Measurements from ENCODE around the gene SEMA4D.

Gene SEMA4D

GRCh38 chr9:89388084-89388867, 109.6 kb downstream of the SEMA4D start:
- TF ChIP-seq FOXM1 (IDR thresholded peaks at IDR 0.05; ENCODE audit: borderline replicate concordance, low read depth), result no peak
- TF ChIP-seq CEBPB (IDR thresholded peaks at IDR 0.05), result peak; percentile 26; the same call in 1 of the 2 replicates

GRCh38 chr9:89387197-89387849, 110.6 kb downstream of the SEMA4D start:
- TF ChIP-seq NFIC (IDR thresholded peaks at IDR 0.05), result no peak
- TF ChIP-seq USF1 (IDR thresholded peaks at IDR 0.05), result no peak
- no peak for TF ChIP-seq REST (IDR thresholded peaks at IDR 0.05; ENCODE audit: low read depth)
- TF ChIP-seq EP300 (IDR thresholded peaks at IDR 0.05; ENCODE audit: borderline replicate concordance), result no peak
- no peak for TF ChIP-seq CEBPB (IDR thresholded peaks at IDR 0.05)
- TF ChIP-seq TAF1 (IDR thresholded peaks at IDR 0.05; ENCODE audit: low read depth), result no peak
- no peak for TF ChIP-seq ZBTB7A (IDR thresholded peaks at IDR 0.05; ENCODE audit: low read depth)
- no peak for TF ChIP-seq EGR1 (IDR thresholded peaks at IDR 0.05)
- TF ChIP-seq CREB1 (IDR thresholded peaks at IDR 0.05; ENCODE audit: low read depth), result no peak

GRCh38 chr9:89386797-89387196, 111.1 kb downstream of the SEMA4D start:
- no peak for TF ChIP-seq MAX (IDR thresholded peaks at IDR 0.05)
- no peak for TF ChIP-seq EP300 (IDR thresholded peaks at IDR 0.05; ENCODE audit: borderline replicate concordance)
- TF ChIP-seq TAF1 (IDR thresholded peaks at IDR 0.05; ENCODE audit: low read depth), result no peak
- no peak for TF ChIP-seq TEAD4 (IDR thresholded peaks at IDR 0.05)
- no peak for TF ChIP-seq ZBTB7A (IDR thresholded peaks at IDR 0.05; ENCODE audit: low read depth)
- TF ChIP-seq EGR1 (IDR thresholded peaks at IDR 0.05), result no peak
- no peak for TF ChIP-seq TCF12 (IDR thresholded peaks at IDR 0.05; ENCODE audit: low read depth)
- no peak for TF ChIP-seq NFIC (IDR thresholded peaks at IDR 0.05)

- no peak for TF ChIP-seq CEBPB (IDR thresholded peaks at IDR 0.05)
- no peak for TF ChIP-seq REST (IDR thresholded peaks at IDR 0.05; ENCODE audit: low read depth)
- TF ChIP-seq CREB1 (IDR thresholded peaks at IDR 0.05; ENCODE audit: low read depth), result no peak
- no peak for TF ChIP-seq YY1 (IDR thresholded peaks at IDR 0.05; ENCODE audit: low read depth)
- no peak for TF ChIP-seq MAX (IDR thresholded peaks at IDR 0.05)
- TF ChIP-seq TAF1 (IDR thresholded peaks at IDR 0.05; ENCODE audit: low read depth), result no peak
- TF ChIP-seq FOXM1 (IDR thresholded peaks at IDR 0.05; ENCODE audit: borderline replicate concordance, low read depth), result no peak
- no peak for TF ChIP-seq TEAD4 (IDR thresholded peaks at IDR 0.05)
- no peak for TF ChIP-seq NFIC (IDR thresholded peaks at IDR 0.05)
- no peak for TF ChIP-seq ZBTB7A (IDR thresholded peaks at IDR 0.05; ENCODE audit: low read depth)
- TF ChIP-seq EP300 (IDR thresholded peaks at IDR 0.05; ENCODE audit: borderline replicate concordance), result no peak
- no peak for TF ChIP-seq EGR1 (IDR thresholded peaks at IDR 0.05)
These were observed 111.7 kb downstream of the SEMA4D start for GRCh38 chr9:89386206-89386605.

- TF ChIP-seq MAX (IDR thresholded peaks at IDR 0.05) (no peak), TCF12 (IDR thresholded peaks at IDR 0.05; ENCODE audit: low read depth) (no peak), ZBTB7A (IDR thresholded peaks at IDR 0.05; ENCODE audit: low read depth) (no peak), TAF1 (IDR thresholded peaks at IDR 0.05; ENCODE audit: low read depth) (no peak), EGR1 (IDR thresholded peaks at IDR 0.05) (no peak), REST (IDR thresholded peaks at IDR 0.05; ENCODE audit: low read depth) (no peak), EP300 (IDR thresholded peaks at IDR 0.05; ENCODE audit: borderline replicate concordance) (no peak), CEBPB (IDR thresholded peaks at IDR 0.05) (no peak), FOXM1 (IDR thresholded peaks at IDR 0.05; ENCODE audit: borderline replicate concordance, low read depth) (no peak), NFIC (IDR thresholded peaks at IDR 0.05) (no peak), YY1 (IDR thresholded peaks at IDR 0.05; ENCODE audit: low read depth) (no peak), CREB1 (IDR thresholded peaks at IDR 0.05; ENCODE audit: low read depth) (no peak), RAD21 (IDR thresholded peaks at IDR 0.05; ENCODE audit: low read depth) (no peak), USF1 (IDR thresholded peaks at IDR 0.05) (no peak), TEAD4 (IDR thresholded peaks at IDR 0.05) (no peak)
These were observed 113.1 kb downstream of the SEMA4D start for GRCh38 chr9:89384783-89385182.

All from Ishikawa (cell line).